ENCODE measurements around the gene PLA2G4B.

PLA2G4B gene

GRCh38 chr15:41825572-41826535 lies 12.8 kb upstream of the PLA2G4B start:
- no peak for DNase-seq (ENCODE audit: low read depth in 2 of 2)

GRCh38 chr15:41827290-41827879 lies 11.3 kb upstream of the PLA2G4B start:
- peak in 1 of 2 donors; percentile 6 for DNase-seq (ENCODE audit: low read depth in 2 of 2)

DNA sequence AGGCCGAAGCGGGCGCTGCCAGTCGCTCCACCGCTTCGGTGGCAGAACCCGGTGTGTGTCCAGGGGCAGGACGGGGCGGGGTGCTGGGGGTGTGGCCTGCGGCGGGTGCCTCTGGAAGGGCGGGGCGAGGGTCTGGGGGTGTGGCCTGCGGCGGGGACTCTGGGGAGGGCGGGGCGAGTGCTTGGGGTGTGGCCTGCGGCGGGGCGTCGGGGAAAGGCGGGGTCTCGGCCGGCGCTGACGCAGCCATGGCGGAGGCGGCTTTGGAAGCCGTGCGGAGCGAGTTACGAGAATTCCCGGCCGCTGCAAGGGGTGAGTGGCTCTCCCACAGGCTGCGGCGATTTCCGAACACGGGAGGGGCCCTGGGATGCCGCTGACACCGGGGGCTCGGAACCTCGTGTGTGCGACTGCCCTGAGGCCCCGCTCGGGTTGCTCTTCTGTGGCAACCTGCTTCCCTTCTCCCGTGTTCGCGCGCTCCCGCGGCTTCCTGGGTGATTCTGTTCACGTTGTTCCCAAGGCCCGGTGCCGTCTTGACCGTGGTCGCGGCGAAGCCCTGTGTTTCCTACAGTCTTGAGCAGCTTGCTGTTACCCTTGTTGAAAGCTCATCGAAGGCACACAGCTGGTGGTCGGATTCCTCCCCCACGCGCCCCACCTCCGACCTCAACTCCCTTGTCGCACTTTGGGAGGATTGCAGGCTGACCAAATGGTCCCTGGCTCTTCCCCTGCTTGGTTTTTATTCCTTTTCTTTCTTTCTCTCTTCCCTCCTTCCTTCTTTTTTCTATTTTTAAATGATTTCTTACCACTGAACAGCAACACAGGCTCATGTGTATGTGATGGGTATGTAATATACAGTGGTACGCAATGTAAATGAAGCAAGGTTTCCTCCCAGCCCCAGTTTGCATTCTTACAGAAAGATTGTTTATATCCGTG lies 10.5 kb upstream of the PLA2G4B start, which contains the start of gene JMJD7:
Gene JMJD7 (plus strand): TSS at position 213 of the 927 bp plus-strand sequence. CDS start 33 bp downstream, at position 246.
- DNase-seq (ENCODE audit: low read depth in 2 of 2), result peak; percentile 97 to 98

- no peak for DNase-seq (ENCODE audit: low read depth in 2 of 2)
Observed at GRCh38 chr15:41828807-41829141, 9.9 kb upstream of the PLA2G4B start.

- DNase-seq (ENCODE audit: low read depth in 2 of 2), result no peak
Observed at GRCh38 chr15:41829959-41830646, 8.5 kb upstream of the PLA2G4B start.

DNA sequence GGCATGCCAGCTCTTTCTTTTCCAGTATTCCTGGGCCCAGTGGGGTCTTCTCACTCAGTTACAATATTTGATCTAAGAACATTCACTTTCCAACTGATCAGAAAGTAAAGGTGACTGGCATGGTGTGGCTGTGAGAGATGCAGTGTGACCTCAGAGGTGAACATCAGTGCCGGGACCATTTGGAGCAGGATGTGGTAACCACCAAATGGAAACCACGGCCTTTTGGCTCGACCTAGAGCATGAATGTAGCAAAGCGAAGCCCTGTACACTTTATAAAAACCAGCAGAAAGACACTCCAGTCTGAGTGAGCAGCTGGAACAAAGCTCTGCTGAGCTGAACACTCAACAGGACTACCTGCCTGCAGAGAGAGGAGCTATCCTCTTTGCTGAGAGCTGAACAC lies 7.4 kb upstream of the PLA2G4B start:
- peak in 1 of 2 donors; percentile 18 for DNase-seq (ENCODE audit: low read depth in 2 of 2)

- DNase-seq (ENCODE audit: low read depth in 2 of 2), result no peak
Observed at GRCh38 chr15:41832208-41832607, 6.4 kb upstream of the PLA2G4B start.

DNA sequence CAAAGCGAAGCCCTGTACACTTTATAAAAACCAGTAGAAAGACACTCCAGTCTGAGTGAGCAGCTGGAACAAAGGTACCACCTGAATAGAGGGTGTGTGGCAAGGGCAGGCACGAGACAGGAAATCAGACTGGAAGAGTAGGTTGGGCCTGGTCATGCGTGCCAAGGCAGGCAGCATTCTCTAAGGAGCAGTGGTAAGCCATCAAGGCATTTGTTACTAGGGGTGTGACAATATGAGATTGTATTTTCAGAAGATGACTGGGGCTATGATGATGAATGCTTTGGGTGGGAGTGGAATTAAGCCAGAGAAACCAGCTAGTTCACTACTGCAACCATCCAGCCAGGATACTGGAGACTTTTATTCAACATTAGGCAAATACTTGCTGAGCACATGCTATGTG lies 5.8 kb upstream of the PLA2G4B start:
- no peak for DNase-seq (ENCODE audit: low read depth in 2 of 2)

- DNase-seq (ENCODE audit: low read depth in 2 of 2), result no peak
Observed at GRCh38 chr15:41834096-41834495, 4.6 kb upstream of the PLA2G4B start.

DNA sequence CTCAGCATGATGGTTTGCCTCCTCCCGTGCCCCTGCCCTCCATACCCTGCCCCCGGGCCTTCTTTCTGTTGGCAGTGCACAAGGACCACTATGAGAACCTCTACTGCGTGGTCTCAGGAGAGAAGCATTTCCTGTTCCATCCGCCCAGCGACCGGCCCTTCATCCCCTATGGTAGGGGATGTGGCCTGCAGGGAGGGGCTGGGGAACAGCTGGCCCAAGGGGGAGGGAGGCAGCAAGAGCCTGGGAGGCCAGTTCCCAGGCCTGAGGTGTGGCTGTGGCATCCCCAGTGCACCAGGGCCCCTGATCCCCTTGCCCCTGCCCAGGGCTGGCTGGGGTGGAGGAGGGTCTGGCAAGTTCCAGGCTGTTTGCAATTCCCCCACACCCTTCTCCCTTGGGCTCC lies 2.6 kb upstream of the PLA2G4B start:
- DNase-seq (ENCODE audit: low read depth in 2 of 2), result no peak

DNA sequence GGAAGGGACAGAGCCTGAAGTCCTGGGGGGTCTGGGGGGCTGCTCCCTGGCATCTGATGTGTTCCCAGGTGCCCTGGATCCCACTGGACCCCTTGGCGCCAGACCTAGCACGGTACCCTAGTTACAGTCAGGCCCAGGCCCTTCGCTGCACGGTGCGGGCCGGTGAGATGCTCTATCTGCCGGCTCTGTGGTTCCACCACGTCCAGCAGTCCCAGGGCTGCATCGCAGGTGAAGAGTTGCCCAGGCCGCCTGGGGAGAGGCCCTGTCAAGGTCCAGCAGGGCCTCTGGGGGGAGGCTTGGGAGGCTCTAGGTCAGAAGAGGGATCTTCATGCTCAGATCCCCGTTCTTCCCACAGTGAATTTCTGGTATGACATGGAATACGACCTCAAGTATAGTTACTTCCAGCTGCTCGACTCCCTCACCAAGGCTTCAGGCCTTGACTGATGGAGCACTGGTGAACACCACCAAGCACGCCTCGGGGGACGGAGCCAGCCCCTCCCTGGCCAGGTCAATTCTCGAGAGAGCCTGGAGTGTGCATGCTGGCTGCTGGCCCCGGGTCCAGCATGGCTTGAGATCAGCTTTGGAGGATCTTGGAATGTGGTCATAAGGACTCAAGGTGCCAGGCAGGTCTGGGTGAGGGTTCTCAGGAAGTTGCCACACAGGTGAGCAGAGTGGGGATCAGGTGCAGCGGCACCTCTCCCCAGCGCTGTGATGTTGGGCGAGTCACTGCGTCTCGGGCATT lies 1.8 kb upstream of the PLA2G4B start:
- DNase-seq (ENCODE audit: low read depth in 2 of 2), result no peak

DNA sequence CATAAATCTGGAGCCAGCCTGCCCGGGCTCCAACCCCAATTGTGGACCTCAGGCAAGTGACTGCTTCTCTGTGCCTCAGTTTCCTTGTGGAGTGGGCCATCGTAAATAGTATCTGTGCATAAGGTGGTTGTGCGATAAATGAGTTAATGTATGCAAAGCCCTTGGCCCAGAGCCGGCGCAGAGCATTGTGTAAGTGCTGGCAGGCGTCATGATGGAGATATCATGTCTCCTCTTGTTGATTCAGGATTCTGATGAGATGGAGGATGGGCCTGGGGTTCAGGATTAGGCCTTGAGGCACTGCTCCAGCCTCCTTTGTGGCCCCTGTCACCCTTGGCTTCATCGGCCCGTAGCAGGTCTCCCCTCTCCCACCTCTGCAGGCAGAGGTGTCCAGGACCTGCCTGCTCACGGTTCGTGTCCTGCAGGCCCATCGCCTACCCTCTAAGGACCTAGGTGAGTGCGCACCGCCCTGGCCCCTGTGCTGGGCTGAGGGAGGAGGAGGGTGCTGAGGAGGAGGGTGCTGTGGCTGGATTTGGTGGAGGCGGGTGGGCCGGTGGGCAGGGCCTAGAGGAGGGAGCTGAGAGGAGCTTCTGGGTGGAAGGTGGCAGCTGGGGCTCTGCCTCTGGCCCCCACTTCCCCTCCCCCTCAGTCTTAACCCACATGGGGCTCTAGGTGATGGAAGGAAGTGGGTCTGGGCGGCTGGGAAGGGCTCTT lies 1.3 kb downstream of the PLA2G4B start:
- DNase-seq (ENCODE audit: low read depth in 2 of 2), result no peak

DNA sequence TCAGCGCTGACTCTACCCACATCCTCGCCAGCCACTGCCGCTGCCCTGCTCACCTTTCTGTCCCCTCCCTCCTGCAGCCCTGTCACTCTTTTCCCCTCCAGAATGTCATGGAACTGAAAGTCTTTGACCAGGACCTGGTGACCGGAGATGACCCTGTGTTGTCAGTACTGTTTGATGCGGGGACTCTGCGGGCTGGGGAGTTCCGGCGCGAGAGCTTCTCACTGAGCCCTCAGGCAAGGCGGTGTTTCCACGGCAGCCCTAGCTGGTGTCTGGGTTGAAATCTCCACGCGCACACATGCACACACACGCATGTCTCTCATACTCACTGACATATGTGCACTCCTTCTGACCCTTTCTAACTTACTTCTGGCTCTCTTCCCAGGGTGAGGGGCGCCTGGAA lies 2.0 kb downstream of the PLA2G4B start:
- DNase-seq (ENCODE audit: low read depth in 2 of 2), result no peak

GRCh38 chr15:41841131-41841530 lies 2.5 kb downstream of the PLA2G4B start:
- no peak for DNase-seq (ENCODE audit: low read depth in 2 of 2)

- no peak for DNase-seq (ENCODE audit: low read depth in 2 of 2)
Observed at GRCh38 chr15:41842229-41842628, 3.6 kb downstream of the PLA2G4B start.

- DNase-seq (ENCODE audit: low read depth in 2 of 2), result no peak
Observed at GRCh38 chr15:41843571-41843970, 4.9 kb downstream of the PLA2G4B start.

GRCh38 chr15:41844814-41845213 lies 6.2 kb downstream of the PLA2G4B start:
- no peak for DNase-seq (ENCODE audit: low read depth in 2 of 2)

DNA sequence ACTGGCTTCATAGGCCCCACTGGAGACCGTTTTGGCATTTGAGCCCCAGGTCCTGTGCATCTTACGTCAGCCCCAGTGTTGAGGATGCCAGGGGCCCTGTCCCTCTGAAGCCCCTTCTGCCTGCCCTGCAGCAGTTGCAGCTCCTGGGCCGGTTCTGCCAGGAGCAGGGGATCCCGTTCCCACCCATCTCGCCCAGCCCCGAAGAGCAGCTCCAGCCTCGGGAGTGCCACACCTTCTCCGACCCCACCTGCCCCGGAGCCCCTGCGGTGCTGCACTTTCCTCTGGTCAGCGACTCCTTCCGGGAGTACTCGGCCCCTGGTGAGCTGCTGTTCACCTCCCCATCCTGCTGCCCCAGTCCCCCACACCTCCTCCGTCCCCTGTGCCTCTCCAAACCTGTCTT lies 8.6 kb downstream of the PLA2G4B start:
- no peak for DNase-seq (ENCODE audit: low read depth in 2 of 2)

- no peak for DNase-seq (ENCODE audit: low read depth in 2 of 2)
Observed at GRCh38 chr15:41847981-41848380, 9.3 kb downstream of the PLA2G4B start.

DNA sequence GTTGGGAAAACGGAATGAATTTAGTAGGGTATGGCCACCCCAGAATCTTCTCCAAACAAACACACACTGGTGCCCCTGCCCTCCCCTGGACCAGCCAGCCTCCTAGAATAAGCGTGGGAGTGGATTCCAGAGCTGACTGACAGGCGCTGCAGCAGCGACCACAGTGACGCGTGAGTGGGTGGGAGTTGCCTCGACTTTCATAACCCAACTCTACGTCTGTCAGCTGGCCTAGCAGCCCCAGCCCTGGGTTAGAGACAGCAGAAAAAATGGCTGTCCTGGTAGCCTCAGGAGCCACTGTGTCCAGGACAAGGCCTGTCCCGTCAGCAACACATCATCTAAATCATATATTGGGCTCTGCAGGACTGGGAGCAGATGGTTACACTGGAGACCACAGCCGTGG lies 10.0 kb downstream of the PLA2G4B start:
- peak in 1 of 2 donors; percentile 35 for DNase-seq (ENCODE audit: low read depth in 2 of 2)

All from activated CD4-positive, alpha-beta T cell treated with anti-CD3 and anti-CD28 coated beads for 24 hours (primary cell).